NCI-H345 treated with DMSO at 0.1 percent for 48 hours (cell line): ENCODE data around the gene C19orf73.
A peak's percentile ranks its signal among the peaks of the same experiment; 100 is the strongest.
"Not testable (repeated sequence)": the region's sequence is repeated elsewhere in the genome, so short reads cannot be mapped to it uniquely, and the experiment has no call there.

Experiments
- DNase-seq: peaks from one replicate; lab custom pipeline; 2025; ENCODE audit not compliant: unreplicated experiment; lab: John Stamatoyannopoulos, UW

C19orf73 gene

GRCh38 chr19:49148784-49149651, 30.1 kb upstream of the C19orf73 start:
- DNase-seq, result peak; percentile 74

DNA sequence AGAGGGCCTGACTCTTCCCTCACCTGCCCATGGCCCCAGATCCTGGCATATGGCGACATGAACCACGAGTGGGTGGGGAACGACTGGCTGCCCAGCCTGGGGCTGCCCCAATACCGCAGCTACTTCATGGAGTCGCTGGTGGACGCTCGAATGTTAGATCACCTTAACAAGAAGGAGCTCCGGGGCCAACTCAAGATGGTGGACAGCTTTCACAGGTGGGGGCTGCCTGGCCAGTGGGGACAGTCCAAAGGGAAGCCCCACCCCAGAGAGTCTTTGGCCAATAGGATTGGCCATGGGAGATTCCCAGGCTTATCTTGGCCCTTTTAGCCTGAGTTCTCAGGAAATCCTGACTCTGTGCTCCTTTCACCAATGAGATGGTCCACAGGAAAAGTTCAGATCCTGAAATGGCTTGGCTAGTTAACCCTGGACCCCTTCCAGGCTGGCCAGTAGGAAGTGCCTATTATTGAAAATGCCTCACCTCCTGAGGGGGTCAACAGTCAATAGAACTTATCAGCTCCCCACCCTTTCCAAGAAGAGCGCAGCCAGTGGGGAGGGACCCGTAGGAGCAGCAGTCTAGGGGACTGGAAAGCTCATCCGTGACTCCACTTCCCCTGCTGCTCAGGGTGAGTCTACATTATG, 29.2 kb upstream of the C19orf73 start:
- DNase-seq, result no peak

DNA sequence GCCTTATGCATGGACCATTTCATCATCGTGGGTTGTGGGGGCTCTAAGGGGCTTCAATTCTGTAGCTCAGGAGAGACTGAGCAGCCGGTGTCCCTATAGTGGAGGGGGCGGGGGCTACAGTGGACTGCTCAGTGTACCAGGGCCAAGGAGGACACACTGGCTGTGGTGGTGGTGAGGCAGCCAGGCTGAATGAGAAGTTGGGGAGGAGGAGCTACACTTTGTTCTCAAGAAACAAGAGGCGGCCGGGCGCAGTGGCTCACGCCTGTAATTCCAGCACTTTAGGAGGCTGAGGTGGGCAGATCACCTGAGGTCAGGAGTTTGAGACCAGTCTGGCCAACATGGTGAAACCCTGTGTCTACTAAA, 27.4 kb upstream of the C19orf73 start:
- DNase-seq, result not testable (repeated sequence)

DNA sequence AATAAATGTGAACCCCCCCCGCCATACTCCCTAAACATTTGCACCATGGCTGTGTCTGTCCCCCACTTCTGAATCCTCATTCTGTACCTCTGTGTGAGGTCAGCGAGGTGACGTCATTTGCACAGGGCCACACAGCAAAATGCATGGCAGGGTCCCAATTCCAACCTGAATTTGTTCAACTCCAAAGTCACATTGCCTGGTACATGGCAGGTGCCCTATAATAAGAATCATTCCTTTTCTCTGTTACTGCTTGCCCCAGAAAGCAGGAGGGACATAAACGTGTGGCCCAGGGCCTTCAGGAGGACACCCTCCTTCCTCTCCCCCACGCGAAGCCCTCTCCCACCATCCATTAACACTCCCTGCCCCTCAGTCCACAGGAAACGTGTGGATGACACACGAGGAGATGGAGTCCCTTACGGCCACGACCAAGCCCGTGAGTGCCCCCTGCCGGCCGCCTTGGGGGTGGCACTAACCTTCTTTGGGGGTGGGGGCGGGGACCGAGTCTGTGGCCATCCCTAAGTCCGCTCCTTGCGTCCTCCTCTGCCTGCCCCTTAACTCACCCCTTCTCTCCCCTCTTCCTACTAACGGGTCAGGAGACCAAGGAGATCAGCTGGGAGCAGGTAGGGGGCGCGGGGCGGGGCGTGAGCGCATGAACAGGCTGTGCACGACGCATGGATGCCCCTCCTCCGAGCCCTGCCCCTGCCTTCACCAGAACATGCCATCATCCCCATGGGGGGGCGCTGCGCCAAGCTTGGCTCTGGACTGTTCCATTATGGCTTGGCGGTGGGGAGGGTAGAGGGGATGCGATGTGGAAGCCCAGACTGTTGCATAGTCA, 26.8 kb upstream of the C19orf73 start:
- DNase-seq, result no peak

GRCh38 chr19:49142866-49143335, 24.0 kb upstream of the C19orf73 start:
- DNase-seq, result no peak

DNA sequence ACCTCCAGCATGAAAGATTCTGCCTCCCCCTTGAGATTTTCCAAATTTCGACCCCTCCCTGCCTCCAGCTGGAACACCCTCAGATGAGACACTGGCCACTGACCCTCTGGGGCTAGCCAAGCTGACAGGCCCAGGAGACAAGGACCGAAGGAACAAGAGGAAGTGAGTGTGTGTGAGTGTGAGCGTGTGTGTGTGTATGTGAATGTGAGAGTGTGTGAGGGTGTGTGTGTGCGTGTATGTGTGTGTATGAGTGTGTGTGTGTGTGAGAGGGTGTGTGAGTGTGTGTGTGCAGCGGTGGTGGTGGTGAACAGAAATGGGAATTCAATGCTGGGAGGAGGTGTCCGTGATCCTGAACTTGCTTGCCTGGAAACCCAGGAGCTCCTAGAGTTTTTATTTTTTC, 22.4 kb upstream of the C19orf73 start:
- DNase-seq, result no peak

DNA sequence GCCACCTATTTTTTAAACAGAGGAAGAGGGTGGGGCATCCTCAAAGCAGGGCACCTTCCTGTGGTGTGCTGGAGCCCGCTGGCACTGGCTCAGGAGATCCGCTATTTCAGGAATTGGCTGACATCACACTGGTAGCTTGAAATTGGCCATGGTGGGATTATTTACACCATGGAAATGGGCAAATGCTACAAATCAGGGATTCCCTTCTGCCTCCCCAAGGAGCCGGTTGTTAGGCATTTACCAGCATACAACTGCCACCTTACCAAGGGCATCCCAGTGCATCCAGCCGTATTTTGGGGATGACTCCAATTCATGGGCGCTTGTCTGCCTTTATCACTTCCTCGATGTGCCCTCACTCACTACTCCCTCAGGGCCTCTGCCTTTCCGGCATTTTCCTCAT, 22.0 kb upstream of the C19orf73 start:
- DNase-seq, result no peak

GRCh38 chr19:49136771-49137171, 17.8 kb upstream of the C19orf73 start:
- no peak for DNase-seq

GRCh38 chr19:49135686-49136085, 16.7 kb upstream of the C19orf73 start:
- no peak for DNase-seq

DNA sequence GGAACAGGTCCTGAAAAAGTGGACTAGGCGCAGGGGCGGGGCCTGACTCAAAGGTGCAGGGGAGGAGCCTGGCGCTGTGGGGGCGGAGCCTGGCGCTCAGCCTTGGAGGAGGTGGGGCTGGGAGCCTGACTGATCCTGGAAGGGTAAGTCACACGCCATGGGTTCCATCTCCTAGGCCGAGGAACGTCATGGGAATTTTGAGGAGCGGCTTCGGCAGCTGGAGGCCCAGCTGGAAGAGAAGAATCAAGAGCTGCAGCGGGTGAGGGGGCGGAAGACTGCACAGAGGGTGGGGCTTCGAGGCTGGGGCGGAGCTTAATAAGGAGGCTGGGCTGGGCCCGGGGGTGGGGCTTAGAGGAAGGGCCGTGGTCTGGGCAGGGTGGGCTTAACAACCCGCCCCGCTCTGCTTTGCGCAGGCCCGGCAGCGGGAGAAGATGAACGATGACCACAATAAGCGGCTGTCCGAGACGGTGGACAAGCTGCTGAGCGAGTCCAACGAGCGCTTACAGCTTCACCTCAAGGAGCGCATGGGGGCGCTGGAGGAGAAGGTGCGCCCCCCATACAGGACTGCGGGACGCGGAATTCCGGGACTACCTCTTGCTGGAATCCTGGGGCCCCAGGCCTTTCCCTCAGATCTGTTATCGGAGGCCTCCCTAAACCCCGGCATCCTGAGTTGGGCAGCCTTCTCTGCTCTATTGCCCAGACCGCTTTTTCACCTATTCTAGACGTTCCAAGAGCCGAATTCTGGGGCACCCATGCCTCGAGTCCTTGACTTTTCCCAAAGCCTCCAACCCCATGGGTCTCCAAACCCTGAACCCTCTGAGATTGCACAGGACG, 14.9 kb upstream of the C19orf73 start:
- DNase-seq, result peak; percentile 8

DNA sequence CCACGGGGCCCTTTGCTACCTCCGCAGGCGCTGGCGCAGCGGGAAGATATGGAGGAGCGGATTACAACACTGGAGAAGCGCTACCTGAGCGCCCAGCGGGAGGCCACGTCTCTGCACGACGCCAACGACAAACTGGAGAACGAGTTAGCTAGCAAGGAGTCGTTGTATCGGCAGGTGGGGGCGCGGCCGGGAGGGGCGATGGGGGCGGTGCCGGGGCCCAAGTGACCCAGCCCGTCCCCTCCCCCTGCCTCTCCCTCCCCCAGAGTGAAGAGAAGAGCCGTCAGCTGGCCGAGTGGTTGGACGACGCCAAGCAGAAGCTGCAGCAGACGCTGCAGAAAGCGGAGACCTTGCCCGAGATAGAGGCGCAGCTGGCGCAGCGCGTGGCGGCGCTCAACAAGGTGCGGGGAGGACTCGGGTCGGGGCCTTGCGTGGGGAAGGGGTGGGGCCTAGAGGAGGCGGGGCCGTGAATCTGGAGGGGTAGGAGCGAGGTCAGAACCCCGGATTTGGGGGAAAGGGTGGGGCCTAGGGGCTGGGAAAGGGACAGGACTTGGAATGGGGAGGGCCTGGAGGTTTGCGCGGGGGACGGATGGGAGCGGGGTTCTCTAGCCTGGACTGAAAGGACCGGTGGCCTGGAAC, 14.1 kb upstream of the C19orf73 start:
- no peak for DNase-seq

DNA sequence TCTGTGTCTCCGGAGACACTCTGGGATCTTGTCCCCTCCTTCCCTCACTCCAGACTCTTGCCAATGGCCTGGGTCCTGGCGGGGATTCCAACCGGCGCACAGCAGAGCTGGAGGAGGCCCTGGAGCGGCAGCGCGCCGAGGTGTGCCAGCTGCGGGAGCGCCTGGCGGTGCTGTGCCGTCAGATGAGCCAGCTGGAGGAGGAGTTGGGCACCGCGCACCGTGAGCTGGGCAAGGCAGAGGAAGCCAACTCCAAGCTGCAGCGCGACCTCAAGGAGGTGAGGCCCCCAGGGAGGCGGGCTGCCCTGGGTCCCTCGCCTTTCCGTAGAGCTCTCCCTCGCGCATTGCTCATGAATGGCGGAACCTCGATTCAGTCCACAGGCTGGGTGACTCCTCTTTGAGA, 11.4 kb upstream of the C19orf73 start:
- DNase-seq, result no peak

- no peak for DNase-seq
These were observed 10.3 kb upstream of the C19orf73 start for GRCh38 chr19:49129238-49129583.

DNA sequence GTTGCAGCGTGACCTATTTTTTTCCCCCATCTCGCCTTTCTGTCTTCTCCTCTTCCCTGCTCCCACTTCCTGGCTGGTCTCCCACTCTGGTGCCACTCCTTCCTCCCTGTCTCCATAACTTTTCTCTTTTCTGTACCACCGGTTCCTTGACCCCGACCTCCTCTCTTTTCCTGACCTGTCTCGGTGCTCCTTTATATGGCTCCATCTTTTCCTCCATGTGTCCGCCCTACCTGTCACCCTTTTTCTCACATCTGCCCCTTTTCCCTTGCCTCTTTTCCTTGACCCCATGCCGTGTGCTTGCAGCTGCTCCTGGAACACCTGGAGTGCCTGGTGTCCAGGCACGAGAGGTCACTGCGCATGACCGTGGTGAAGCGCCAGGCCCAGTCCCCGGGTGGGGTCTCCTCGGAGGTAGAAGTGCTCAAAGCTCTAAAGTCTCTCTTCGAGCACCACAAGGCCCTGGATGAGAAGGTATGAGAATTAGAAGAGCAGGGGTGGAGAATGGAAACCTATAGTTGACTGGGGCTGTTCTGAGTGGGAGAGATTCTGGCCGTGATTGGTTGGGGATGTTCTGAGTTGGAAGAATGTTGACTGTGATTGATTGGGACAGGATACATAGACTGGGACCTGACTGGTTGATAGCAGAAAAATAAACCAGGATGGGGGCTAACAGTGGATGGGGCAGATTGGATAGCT, 9.7 kb upstream of the C19orf73 start:
- no peak for DNase-seq

- peak; percentile 40 for DNase-seq
These were observed 9.0 kb upstream of the C19orf73 start for GRCh38 chr19:49127674-49128544.

DNA sequence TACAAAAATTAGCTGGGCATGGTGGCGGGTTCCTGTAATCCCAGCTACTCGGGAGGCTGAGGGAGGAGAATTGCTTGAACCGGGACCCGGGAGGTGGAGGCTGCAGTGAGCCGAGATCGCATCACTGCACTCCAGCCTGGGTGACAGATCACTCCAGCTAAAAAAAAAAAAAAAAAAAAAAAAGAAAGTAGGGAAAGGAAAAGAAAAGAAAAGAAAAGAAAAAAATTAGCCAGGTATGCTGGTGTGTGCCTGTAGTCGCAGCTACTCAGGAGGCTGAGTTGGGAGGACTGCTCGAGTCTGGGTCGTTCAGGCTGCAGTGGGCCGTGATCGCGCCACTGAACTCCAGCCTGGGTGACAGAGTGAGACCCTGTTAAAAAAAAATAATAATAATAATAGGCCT, 8.3 kb upstream of the C19orf73 start:
- DNase-seq, result not testable (repeated sequence)

DNA sequence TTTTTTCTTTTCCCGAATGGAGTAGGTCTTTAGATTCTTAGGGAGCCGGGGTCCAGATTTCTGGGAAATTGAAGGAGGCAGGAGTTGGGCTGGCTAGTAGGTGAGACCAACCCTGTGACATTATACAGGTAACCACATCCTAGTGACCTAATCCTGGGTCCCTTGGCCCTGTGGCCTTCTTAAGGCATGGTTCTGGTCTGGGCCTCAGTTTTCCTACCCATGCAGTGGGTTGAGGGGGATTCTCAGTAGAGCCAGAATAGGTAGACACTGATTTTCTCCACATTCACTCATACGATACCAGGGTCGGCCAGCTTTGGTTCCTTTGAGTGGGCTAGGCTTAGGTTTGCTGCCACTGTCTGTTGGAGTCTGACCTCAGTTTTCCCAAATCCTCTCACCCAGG, 7.6 kb upstream of the C19orf73 start:
- no peak for DNase-seq

- no peak for DNase-seq
These were observed 6.2 kb upstream of the C19orf73 start for GRCh38 chr19:49125025-49125731.
